ENCODE measurements around the gene SGCG.
"Not testable (repeated sequence)": the region's sequence is repeated elsewhere in the genome, so short reads cannot be mapped to it uniquely, and the experiment has no call there.

Gene SGCG, protein sequence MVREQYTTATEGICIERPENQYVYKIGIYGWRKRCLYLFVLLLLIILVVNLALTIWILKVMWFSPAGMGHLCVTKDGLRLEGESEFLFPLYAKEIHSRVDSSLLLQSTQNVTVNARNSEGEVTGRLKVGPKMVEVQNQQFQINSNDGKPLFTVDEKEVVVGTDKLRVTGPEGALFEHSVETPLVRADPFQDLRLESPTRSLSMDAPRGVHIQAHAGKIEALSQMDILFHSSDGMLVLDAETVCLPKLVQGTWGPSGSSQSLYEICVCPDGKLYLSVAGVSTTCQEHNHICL

DNA sequence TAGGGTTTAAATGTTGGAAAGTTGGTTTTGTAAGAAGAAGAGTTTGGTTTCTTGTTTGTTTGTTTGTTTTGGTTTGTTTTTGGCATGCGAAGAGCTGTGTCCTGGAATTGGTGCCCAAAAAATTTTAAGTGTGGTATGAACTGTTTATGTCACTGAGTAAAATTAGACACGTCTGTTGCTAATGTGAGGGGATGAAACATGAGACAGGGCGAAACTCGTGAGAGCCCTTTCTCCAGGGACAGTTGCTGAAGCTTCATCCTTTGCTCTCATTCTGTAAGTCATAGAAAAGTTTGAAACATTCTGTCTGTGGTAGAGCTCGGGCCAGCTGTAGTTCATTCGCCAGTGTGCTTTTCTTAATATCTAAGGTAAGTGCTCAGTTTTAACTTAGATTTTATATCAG lies at the start of gene SGCG:
SGCG (plus strand) TSS at position 269 of the 400 bp plus-strand sequence. CDS start 22,716 bp downstream, outside the sequence.
- DNase-seq, result no peak

DNA sequence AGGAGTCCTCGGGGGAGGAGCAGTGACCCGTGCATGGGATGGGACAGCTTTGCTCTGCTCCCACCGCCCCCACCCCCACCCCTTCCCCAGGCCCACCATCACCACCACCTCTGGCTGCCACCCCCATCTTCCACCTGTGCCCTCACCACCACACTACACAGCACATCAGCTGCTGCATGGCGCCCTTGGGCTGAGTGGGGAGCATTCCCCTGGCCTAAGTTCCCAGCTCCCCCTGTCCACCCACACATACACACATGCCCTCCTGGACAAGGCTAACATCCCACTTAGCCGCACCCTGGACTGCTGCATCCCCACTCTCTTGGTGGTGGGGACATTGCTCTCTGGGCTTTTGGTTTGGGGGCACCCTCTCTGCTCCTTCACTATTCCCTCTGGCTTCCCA lies 46.2 kb upstream of the SGCG start:
- DNase-seq, result no peak

DNA sequence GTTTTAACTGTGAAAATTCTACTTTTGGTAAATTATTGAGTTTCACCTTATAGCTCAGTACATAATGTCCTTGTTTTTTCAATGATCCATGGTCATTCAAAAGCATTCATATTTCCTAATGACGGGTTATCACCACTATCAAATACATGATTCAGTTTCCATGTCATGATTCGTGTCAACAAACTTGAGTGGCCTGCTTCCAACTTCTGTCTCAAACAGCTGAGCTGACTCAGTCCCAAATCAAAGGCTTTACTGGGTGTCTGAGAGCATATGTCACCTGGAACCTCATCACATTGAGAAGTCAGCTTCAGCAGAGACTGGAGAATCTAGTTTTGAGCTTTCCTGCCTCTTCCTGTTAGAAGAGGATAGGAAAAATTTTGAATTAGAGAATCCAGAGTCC lies 40.3 kb upstream of the SGCG start:
- DNase-seq, result no peak

DNA sequence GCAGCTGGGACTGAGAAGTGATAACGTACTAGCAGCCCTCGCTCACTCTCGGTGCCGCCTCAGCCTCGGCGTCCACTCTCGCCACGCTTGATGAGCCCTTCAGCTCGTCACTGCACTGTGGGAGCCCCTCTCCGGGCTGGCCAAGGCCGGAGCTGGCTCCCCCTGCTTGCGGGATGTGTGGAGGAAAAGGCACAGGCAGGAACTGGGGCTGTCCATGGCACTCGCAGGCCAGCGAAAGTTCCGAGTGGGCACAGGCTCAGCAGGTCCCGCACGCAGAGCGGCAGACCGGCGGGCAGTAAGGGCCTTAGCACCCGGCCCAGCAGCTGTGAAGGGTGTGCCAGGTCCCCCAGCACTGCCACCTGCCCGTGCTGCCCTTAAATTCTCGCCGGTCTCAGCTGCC lies 38.8 kb upstream of the SGCG start:
- no peak for DNase-seq

DNA sequence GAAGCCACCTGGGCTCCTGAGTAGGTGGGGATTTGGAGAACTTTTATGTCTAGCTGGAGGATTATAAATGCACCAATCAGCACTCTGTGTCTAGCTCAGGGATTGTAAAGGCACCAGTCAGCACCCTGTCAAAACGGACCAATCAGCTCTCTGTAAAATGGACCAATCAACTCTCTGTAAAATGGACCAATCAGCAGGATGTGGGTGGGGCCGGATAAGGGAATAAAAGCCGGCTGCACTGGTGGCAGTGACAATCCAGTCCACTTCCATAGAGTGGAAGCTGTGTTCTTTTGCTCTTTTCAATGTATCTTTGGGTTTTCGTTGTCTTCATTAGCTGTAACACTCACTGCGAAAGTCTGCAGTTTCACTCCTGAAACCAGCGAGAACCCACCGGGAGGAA lies 38.2 kb upstream of the SGCG start:
- not testable (repeated sequence) for DNase-seq

DNA sequence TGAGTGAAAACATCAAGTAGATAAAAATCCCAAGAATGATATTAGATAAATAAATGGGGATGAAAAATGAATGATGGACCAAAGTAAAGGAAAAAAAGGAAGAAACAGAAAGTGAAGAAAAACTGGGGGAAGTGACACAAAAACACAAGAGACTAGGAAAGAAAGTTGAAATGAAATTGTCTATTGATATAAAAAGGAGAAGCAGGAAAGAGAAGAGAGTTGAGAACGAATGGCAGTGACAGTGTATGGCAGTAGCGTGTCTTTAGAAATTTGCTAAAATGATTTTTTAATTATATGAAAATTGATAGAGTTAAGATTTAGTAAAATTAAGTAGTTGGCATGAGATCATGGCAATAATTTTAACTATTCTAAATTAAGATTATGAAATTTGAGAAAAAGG lies 36.3 kb upstream of the SGCG start:
- DNase-seq, result no peak

DNA sequence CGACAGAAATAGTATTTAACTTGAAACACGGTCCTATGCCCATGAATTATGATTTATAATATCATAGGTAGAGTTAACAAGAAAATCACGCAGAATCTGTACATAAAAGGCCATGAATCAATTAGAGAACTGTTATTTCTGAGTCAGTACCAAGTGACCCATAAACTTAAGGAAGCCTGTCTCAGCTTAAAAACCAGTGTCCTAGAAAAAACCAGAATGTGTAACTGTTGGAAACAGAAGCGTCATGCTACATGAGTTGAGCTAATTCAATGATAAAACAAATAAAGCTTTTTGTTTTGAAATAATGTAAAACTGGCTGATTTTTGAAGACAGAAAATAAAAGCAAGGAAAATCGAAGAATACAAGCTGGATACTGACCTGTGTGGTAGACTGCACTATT lies 34.8 kb upstream of the SGCG start:
- DNase-seq, result no peak

DNA sequence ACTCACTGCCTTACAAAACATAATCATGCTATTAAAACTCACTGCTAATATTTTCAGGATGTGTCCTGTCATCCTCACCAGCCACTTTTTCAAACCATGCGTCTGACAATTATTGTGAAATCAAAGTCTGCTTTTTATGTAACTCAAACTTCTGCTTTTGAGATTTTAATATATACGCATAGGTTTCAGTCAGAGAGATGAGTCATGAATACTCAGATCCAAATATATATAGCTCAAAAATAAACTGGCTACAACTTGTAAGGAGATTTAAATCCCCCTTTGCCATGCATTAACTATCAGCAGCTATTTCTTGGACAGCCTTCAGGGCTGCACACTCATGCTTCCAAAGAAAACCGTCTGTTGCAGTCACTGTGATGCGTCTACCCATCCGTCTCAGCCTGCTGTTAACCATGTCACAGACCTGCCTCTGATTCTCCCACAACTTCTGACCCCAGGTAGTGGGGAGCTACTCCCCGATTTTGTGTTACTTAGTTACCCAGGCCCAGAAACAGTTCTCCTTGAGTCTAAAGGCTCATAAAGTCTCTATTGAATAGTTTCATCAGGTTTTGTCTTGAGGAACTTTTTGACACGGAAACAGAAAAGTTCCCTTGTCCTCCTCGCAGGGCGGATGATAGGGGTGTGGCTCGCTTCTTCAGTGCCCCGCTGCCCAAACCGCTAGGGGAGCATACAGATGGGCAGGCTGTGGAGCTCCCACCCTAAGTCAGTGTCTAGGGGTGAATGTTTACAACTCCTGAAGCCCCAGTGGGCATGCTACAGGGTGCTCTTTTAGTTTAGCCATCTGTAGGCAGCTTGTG lies 33.8 kb upstream of the SGCG start:
- DNase-seq, result no peak

DNA sequence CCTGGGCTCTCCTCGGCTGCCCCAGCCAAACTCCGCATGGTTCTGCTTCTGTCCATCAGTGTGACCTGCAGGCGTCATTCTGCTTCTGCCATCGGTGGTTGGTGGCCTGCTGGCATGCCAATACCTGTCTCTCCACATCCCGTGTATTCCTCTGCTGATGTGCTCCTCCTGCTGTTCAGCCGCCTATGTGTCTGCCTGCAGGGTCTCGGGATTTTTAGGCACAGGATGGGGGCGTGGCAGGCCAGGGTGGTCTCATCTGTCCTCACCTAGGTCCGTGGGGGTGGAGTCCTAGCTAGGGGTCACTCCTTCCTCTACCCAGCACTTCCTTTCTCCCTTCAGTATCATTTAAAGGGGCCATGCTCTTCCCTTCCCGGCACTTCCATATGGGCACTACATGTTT lies 33.0 kb upstream of the SGCG start:
- no peak for DNase-seq

DNA sequence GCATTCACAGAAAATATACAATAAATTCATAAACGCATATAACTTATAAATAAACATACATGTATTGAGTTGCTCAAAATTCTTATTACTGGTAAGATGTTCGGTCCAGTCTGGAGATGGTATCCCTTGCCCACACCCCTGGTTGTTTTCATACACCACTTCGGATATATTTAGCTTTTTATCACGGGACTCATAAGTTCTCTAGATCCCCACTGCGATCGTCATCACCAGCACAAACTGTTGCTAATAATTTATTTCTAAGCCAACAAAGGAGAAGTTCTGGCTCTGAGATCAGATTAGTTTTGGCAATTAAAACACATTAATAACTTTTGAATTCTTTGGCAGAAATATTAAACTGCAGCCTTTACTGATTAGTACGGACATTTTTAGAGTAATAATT lies 23.0 kb upstream of the SGCG start:
- DNase-seq, result no peak

DNA sequence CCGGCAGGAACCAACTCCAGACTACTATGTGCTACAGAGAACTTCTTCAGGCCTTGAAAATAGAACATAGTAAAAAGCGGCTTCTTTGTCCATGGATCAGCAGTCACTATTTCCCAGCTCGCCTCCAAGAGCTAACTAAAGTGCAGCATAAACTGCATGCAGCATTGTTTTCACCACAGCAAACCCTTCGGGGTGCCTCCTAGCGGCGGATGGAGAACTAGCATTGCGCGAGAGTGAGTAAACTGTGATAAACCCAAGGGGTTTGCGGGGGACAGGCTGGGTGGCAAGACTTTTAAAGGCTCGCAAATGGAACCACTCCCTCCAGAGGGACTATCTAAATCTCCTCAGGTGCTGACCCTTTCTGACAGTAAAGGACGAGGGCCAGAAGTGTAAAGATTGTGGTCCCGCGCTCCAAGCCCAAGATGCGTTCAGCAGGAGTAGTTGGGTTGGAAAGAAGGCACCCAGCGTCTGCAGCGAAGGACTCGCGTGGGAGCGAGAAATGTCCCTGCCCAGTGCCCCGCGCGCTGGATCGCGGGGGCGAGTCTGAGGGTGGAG lies 21.5 kb upstream of the SGCG start:
- DNase-seq, result no peak

DNA sequence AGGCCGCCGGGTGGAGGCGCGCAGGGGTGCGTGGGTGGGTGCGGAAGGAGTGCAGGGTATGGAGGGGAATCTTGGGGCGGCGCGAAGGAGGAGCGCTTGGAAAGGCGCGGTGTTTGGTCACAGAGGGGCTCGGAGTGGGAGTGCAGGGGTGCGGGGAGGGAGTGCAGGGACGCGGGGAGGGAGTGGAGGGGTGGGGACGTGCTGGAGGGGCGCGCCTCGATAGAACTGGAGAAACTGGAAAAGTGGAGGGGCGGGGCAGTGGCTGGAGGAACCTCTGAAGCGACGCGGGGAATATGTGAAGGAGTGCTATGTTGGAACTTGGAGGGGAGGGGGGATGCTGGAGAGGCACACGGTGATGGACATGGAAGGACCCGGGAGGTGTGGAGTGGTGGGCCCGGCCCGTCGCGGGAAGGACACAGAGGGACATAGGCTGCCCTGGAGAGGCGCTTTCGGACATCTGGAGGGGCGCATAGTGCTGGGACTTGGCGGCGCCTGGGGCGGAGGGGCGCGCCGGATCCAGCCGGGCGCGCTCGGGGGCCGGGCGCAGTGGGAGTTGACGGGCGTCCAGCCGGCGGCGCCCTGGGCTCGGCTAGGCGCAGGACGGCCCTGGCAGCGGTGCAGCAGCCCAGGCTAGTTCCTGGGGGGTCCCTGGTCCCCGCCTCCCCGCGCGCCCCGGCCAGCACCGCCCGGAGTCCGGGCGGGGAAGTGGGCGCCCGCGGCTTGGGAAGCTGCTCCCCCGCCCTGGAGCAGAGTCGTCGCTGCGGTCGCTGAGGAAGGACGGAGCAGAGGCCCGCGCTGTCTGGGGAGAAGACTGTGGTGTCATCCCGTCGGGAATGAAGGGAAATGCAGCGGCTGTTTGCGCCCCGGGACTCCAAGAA lies 20.8 kb upstream of the SGCG start:
- DNase-seq, result no peak

DNA sequence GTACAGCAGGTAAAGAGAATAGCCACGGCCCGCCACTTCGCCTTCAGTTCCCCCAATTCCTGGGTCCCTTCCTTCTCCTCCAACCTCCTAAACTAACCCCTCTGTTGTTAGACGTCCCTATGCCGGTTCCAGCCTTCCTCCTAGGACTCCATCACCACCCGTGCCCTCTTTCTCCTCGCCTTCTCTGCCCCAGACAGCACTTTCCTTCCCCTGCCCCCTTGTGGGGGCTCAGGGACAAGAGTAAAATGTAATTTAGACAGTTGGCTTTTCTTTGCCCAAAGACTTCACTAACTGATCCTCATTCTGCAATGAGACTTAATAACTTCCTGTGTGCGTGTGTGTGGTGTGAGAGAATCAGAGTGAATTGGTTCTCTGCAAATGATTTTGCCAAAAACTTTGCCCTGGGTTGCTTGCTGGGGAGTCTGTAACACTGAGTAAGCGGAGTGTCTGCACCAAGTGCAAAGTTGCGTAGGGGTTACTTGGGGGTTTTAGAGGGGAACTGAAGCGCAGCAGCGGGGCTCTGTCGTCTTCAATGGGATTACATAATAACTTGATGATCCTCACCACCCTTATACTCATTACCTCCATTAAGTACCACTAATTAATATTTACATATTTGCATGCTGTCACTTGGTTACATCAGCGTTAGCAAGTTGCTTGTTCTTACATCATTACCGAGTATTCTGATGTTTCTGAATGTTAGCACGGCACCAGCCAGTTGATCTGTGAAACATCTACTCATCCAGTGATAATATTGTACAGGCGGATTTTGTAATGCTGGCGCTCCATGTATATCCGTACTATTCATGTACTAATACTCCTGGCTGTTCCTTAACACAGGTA lies 19.9 kb upstream of the SGCG start:
- DNase-seq, result no peak

DNA sequence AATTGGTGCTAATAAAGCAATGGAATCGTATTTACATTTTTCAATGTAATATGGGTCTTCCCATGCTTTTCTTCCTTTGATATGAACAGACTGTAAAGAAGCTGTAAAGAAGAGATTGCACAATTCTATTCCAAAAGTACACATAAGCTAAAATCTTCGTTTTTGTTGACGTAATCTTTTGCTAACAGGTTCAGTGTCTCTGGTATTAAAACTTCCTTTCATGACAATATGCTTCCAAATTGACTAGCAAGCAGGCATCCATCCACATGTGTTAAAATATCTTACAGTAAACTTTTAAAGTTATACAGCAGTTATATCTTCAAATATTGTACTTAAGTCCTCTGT lies 19.3 kb upstream of the SGCG start:
- DNase-seq, result no peak

DNA sequence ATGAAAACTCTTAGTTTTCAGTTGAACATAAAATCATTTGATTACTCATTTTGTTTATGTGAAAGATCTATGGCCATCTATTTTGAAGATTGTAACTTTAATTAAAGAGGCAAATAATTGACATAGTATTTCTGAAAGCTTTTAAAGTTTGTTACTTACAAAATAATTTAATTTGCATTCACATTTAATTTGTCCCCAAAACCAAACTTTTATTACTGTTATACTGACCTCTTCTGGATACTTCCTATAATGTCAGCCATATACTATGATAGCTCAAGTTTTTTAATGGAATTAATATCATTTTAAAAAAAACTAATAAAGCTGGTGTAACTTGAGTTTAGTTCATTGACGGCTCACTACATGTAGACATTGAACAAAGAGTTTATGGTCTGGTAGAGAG lies 4.9 kb upstream of the SGCG start:
- no peak for DNase-seq

DNA sequence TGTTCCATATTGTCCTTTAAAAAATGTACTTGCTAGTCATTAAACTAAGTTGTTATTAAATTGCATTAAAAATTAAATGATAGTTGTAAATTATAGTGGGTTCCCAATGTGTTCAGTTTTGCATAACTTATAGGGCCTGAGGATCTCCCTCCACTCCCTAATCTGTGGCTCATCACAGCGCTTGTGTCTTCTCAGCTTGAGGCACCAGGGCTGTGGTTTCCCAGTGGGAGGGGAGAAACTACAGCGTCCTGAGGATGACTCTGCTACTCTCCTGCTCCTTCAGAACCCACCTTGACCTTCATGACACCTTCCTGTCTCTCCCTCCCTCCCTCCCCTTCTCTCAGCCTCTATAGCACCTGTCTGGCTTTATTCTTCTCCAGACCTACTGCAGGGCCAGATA lies 1.4 kb downstream of the SGCG start:
- no peak for DNase-seq

DNA sequence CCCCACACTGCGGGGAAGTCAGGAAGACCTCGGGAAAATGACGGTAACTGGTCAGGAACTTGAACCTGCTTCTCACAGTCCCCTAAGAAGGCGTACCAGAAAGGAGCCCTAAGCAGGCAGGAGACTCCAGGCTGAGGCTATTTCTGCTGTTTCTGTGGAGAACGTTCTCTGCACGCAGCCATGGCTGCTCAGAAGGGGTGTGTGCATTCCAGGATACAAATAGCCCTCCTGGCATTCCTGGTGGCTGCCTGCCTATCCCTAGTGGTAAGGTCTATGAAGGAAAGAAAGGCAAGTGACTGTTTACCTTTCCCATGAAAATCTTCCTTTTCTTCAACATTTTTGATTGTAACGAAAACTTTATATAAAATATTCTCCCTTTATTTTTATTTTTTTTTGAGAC lies 2.5 kb downstream of the SGCG start:
- no peak for DNase-seq

DNA sequence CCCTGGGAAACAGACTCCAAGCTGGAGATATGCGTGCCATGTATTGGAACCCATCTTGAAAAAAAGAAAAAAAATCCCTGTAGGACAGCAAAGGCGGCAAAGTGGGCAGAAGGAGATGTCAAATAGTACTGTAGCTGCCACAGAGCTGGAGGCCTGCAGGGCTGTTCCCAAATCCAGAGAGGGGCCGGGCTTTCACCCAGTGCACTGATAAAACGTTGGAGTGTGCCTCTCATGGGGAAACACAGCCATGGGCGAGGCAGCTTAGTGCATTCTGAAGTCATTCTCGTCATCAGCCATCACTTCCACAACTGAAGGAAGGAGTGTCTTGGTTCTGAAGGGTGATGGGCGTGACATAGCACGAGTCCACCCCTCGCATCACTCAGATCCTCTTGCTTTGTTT lies 4.8 kb downstream of the SGCG start:
- DNase-seq, result no peak

DNA sequence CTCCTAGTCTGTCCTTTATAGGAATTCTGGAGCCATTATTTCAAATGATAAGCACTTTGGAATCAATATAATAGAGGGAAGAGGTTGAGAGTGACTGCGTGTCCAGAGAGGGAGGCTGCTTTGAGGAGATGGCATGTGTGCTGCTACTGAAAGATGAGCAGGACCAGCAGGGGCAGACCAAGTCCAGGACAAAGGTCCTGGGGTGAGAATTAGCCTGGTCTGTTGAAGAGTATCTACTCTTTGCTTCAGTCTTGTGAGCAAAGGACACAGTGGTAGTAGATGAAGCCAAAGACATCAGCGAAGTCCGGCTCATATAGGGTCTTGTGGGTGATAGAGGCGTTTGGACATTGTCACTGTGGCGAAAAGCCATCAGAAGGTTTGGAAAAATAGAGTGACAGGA lies 21.1 kb downstream of the SGCG start:
- no peak for DNase-seq

DNA sequence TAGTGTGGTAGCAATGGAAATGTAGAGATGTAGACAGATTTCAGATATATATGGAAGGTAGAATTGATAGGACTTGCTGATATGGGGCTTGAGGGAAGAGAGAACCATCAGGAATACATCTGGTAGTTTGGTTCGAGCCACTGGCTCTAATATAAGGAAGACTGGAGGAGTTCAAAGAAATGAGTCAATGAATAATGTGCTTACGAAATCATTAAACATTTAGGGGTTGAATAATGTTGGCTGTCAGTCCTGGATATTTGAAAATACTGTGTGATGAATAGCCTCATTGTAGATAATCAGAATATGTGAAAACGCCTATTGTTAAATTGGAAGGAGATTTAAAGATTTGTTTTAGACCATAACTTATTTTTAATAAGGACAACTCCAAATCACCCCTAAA lies 21.6 kb downstream of the SGCG start:
- DNase-seq, result no peak

DNA sequence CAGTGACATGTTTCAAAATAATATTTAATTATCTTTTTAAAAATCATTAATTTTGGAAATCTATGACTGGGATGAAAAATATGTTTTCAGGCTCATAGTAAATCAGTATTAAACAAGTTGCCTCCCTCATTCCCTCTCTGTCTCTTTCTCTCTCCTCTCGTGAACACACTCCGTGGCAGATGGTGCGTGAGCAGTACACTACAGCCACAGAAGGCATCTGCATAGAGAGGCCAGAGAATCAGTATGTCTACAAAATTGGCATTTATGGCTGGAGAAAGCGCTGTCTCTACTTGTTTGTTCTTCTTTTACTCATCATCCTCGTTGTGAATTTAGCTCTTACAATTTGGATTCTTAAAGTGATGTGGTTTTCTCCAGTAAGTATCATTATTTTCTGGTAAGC lies 22.7 kb downstream of the SGCG start:
- DNase-seq, result no peak

DNA sequence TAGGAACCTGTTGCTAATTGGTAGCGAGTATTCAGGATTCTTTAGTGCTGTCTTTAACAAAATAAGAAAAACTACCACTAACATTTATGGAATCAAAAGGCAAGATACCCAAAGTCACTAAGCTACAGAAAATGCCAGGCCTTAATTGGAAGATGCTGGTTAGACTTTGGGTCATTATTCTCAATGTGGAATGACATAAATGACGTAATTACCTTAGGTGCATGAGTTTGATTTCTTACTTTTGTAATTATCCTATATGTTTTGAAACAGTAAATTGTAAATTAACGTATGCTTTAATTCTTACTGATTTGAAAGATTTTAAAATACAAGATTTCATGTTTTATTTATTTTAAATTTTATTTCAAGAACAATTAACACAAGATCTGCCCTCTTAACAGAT lies 25.0 kb downstream of the SGCG start:
- no peak for DNase-seq

DNA sequence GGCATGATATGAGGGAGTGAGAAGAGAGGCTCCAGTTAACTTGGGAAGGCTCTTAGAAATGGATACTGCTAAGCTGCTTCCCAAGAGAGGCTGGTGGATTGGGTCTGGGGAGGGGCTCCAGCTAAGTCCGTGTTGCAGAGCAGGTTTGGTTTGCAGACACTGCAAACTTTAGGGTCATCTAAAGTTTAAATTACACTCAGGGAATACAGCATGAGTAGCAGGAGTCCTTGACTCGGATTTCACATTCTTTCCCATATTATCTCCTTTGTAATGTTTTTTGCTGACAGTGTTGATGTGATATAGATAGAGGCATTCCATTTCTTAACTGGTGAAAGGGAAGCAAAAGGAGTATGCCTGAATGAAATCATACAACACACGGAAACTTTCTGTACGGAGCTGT lies 31.9 kb downstream of the SGCG start:
- no peak for DNase-seq

Measured in SHP77 treated with DMSO at 0.1 percent for 48 hours (cell line).